ENCODE data around the gene CREB5. TPM values are rescaled to one million over a fixed set of nuclear protein-coding genes. Genes with fewer than 3 reads are reported as not detected.

CREB5 gene
- total RNA-seq, 1 experiment from 2014 or later = 40.5 TPM

DNA sequence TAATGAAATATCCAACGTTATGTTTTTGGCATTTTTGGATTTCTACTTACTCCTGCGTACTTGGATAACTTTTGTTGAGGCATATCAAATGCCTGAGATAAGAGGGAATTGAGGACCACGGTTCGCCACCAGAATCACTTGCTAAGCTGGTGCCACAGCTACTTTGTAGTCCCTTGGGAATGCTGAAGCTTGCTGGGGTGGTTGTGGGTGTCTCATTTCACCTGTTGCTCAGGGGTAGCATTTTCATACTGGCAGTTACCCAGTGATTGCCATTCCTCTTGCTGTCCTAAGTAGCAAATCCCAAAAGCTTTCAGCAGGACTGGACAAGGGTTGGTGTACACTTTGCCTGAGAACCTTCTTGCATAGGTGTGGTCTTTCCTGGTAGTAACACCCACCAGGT is 75.2 kb downstream of the CREB5 start:
- Mint-ChIP-seq H3K4me3 (ENCODE audit: unreplicated experiment) (no peak overlapping the region), H3K27ac (ENCODE audit: low read depth, unreplicated experiment) (no peak overlapping the region), H3K9me3 (ENCODE audit: unreplicated experiment) (no peaks in the 10 kb centered on the region), H3K27me3 (ENCODE audit: insufficient read depth, unreplicated experiment) (no peaks in the 10 kb centered on the region), H3K36me3 (ENCODE audit: insufficient read depth, unreplicated experiment) (no peaks in the 10 kb centered on the region), H3K4me1 (ENCODE audit: insufficient read depth, unreplicated experiment) (no peaks in the 10 kb centered on the region)
- no peak for DNase-seq (ENCODE audit: unreplicated experiment)
- CTCF ChIA-PET = interaction anchor here (0.7 kb wide), 1 partner anchor 49 kb away, joined by 4 read pairs; no protein-coding TSS in a partner anchor
- BruUV-seq (replicated peaks) = no TSS peak
- POLR2A ChIA-PET = interaction anchor here (0.6 kb wide), 1 partner anchor 31 kb away, joined by 3 read pairs; no protein-coding TSS in a partner anchor
- intact Hi-C loops (cut with micrococcal nuclease) = no loop called here
- TF ChIP-seq, protein P1, sequence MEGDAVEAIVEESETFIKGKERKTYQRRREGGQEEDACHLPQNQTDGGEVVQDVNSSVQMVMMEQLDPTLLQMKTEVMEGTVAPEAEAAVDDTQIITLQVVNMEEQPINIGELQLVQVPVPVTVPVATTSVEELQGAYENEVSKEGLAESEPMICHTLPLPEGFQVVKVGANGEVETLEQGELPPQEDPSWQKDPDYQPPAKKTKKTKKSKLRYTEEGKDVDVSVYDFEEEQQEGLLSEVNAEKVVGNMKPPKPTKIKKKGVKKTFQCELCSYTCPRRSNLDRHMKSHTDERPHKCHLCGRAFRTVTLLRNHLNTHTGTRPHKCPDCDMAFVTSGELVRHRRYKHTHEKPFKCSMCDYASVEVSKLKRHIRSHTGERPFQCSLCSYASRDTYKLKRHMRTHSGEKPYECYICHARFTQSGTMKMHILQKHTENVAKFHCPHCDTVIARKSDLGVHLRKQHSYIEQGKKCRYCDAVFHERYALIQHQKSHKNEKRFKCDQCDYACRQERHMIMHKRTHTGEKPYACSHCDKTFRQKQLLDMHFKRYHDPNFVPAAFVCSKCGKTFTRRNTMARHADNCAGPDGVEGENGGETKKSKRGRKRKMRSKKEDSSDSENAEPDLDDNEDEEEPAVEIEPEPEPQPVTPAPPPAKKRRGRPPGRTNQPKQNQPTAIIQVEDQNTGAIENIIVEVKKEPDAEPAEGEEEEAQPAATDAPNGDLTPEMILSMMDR (IDR thresholded peaks at IDR 0.05; ENCODE audit: unreplicated experiment) = no peak

DNA sequence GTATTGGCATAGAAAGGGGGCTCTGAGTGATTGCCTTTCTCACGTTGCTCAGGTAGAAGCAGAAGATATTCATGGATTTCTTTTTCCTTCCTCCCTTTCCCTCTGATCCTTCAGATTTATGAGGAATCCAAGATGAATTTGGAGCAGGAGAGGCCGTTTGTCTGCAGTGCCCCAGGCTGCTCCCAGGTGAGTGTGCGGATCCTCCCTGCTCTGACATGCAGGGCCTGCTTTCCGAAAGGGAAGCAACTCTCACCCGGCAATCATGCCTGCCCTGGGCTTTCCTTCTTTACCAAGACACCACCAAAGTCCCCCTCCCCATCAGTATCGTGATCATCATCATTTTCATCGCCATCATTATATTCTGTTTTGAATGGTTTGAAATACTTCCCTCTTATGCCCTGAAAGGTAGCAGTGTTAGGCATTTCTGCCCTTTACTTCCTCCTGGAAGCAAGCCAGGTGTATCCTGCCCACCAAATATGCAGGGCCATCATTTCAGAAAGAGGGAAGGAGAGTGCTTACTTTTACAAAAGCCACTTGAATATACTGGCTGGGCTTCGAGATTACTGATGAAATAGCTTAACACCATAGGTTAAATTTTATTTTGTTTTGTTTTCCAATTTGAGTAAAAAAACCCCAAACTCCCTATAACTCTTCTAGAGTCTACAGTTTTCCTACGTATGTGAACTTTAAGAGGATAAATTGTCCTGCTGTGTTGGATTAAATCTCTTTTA is 75.9 kb downstream of the CREB5 start:
- Mint-ChIP-seq H3K4me1 (ENCODE audit: insufficient read depth, unreplicated experiment) (no peaks in the 10 kb centered on the region), H3K27me3 (ENCODE audit: insufficient read depth, unreplicated experiment) (no peaks in the 10 kb centered on the region), H3K4me3 (ENCODE audit: unreplicated experiment) (no peak overlapping the region), H3K27ac (ENCODE audit: low read depth, unreplicated experiment) (no peak overlapping the region), H3K36me3 (ENCODE audit: insufficient read depth, unreplicated experiment) (no peaks in the 10 kb centered on the region), H3K9me3 (ENCODE audit: unreplicated experiment) (no peaks in the 10 kb centered on the region)
- no peak for DNase-seq (ENCODE audit: unreplicated experiment)
- TF ChIP-seq, protein P1 (IDR thresholded peaks at IDR 0.05; ENCODE audit: unreplicated experiment) = no peak
- POLR2A ChIA-PET = interaction anchor here (0.6 kb wide), 1 partner anchor 32 kb away, joined by 3 read pairs; no protein-coding TSS in a partner anchor
- BruUV-seq (replicated peaks) = no TSS peak
- CTCF ChIA-PET = interaction anchor here (0.7 kb wide), 1 partner anchor 49 kb away, joined by 4 read pairs; no protein-coding TSS in a partner anchor
- intact Hi-C loops (cut with micrococcal nuclease) = no loop called here

DNA sequence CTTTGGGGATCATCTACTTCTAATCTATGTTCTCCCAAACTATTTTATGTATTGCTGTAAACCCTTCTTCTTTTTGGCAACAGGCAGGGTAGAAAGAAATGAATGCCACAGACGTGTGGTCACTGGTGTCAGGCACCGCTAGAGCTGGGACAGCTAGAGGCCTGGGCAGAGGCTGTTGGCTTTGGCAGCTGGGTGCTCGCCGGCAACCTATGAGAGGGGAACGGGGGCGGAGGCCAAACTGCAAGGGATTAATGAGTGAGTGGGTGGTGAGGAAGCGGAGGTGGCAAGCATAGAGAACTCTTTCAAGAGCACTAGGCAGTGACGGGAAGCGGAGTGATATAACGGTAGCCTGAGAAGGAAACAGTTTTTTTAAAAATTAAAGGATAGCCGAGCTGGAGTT is 78.5 kb downstream of the CREB5 start:
- TF ChIP-seq, protein P1 (IDR thresholded peaks at IDR 0.05; ENCODE audit: unreplicated experiment) = no peak
- ChIA-PET CTCF (no interaction called here), POLR2A (no interaction called here)
- no peaks in the 10 kb centered on the region for H3K27me3 Mint-ChIP-seq (ENCODE audit: insufficient read depth, unreplicated experiment)
- H3K9me3 Mint-ChIP-seq (ENCODE audit: unreplicated experiment) = no peaks in the 10 kb centered on the region
- BruUV-seq (replicated peaks) = no TSS peak
- no peak overlapping the region for H3K27ac Mint-ChIP-seq (ENCODE audit: low read depth, unreplicated experiment)
- no peaks in the 10 kb centered on the region for H3K36me3 Mint-ChIP-seq (ENCODE audit: insufficient read depth, unreplicated experiment)
- no peak overlapping the region for H3K4me3 Mint-ChIP-seq (ENCODE audit: unreplicated experiment)
- H3K4me1 Mint-ChIP-seq (ENCODE audit: insufficient read depth, unreplicated experiment) = no peaks in the 10 kb centered on the region
- DNase-seq (ENCODE audit: unreplicated experiment) = no peak
- intact Hi-C loops (cut with micrococcal nuclease) = no loop called here

DNA sequence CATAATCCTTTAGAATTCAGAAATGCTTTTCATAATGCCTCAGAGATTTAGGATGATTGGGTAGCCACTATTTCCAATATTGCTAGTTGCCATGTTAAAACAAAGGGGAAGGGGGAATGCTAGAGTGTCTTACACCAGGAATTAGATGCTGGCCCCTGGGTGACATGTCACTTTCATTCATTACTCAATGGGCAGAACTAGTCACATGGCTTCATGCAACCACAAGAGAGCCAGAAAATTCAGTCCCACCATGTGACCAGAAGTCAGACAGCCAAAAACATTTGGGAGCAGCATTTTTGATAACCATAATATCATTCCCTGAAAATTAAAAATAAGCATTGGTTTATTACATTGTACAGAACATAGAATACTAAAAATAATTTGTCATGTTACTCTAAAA is 81.2 kb downstream of the CREB5 start:
- no peaks in the 10 kb centered on the region for H3K9me3 Mint-ChIP-seq (ENCODE audit: unreplicated experiment)
- TF ChIP-seq, protein P1 (IDR thresholded peaks at IDR 0.05; ENCODE audit: unreplicated experiment) = no peak
- DNase-seq (ENCODE audit: unreplicated experiment) = no peak
- H3K36me3 Mint-ChIP-seq (ENCODE audit: insufficient read depth, unreplicated experiment) = no peaks in the 10 kb centered on the region
- no TSS peak for BruUV-seq (replicated peaks)
- ChIA-PET POLR2A (no interaction called here), CTCF (interaction anchor here (0.6 kb wide), 1 partner anchor 1311 kb away, joined by 3 read pairs; no protein-coding TSS in a partner anchor)
- H3K27ac Mint-ChIP-seq (ENCODE audit: low read depth, unreplicated experiment) = no peak overlapping the region
- no peak overlapping the region for H3K4me3 Mint-ChIP-seq (ENCODE audit: unreplicated experiment)
- H3K27me3 Mint-ChIP-seq (ENCODE audit: insufficient read depth, unreplicated experiment) = no peaks in the 10 kb centered on the region
- intact Hi-C loops (cut with micrococcal nuclease) = no loop called here
- H3K4me1 Mint-ChIP-seq (ENCODE audit: insufficient read depth, unreplicated experiment) = no peaks in the 10 kb centered on the region
